ENCODE data around the gene FBXO17.
"Not testable (repeated sequence)": the region's sequence is repeated elsewhere in the genome, so short reads cannot be mapped to it uniquely, and the experiment has no call there.

Gene FBXO17, protein sequence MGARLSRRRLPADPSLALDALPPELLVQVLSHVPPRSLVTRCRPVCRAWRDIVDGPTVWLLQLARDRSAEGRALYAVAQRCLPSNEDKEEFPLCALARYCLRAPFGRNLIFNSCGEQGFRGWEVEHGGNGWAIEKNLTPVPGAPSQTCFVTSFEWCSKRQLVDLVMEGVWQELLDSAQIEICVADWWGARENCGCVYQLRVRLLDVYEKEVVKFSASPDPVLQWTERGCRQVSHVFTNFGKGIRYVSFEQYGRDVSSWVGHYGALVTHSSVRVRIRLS

DNA sequence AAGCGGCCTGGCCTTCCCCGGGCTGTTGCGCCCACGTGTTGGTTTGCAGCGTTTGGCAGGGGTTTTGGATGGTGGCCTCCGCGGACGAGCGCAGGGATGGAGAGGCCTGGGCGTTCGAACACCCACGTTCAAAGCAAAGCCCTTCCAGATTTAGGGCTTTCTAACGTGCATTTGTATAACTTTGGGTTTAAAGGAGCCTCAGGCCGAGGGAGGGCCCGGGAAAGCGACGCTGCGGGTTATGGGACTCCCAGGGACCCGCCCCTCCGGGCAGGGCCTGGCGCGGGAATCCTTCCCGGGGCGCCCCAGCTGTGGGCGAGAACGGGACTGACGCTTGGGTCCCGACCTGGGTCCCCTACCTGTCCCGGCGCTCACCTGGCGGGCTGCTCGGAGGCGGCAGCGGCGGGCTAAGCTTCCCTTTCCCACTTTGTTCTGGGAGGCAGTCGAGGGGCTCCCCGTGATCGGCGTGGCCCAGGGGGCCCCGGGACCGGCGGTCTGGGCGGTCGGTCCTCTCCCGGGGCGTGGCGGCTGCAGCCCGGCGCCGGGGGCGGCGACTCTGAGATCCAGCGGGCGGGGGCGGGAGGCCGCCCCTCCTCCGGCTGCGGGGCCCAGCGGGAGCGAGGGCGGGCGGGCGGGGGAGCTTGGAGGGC is at the start of gene FBXO17:
Gene FBXO17, minus strand, starts transcription at position 529 of the 647 bp plus-strand sequence. CDS start 25,423 bp downstream, outside the sequence.
- DNase-seq = no peak

DNA sequence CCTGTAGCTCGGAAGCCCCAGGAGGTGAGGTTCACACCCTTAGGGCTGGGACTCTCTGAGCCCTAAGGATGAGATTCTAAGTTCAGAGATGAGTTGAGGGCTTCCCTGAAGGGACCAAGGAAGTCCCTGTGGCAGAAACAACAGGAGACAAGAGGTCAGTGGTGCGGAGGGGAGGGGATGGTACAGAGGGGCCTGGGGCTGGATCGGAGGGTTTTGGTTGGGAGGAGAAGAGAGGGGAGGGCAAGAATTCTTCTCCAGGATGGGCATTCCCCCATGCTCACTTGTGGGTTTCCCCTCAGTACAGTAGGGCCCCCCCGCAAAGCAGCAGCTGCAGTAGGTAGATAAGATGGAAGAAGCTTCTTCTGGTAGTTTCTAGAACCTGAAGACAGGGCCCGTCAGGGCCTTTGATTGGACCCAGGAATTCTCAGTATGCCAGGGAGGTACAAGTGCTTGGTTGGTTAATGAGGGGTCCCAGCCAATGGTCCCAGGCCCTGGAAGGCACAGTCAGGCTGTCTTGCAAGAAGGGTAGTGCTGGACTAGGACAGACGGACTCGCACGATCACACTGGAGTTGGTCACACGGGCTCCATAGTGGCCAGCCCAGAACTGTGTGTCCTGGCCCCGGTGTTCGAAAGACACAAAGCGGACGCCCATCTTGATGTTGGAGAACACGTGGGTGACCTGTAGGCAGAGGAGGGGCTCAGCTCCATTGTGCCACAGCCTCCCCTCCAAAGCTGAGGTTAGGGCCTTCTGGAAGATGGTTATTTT is 49.5 kb upstream of the FBXO17 start:
- no peak for DNase-seq

DNA sequence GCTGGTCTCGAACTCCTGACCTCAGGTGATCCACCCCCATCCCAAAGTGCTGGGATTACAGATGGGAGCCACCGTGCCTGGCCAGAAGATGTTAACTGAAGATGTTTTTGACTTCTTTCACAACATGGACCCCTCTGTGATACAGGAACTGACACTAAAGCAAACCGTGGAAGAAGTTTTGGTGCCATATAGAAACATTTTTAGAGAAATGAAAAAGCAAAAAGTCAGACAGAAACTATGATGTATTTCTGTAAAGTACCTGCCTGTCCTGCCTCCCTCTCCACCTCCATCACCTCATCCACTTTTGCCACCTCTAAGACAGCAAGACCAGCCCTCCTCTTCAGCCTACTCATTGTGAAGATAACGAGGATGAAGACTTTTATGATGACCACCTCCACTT is 45.5 kb upstream of the FBXO17 start:
- DNase-seq = no peak

DNA sequence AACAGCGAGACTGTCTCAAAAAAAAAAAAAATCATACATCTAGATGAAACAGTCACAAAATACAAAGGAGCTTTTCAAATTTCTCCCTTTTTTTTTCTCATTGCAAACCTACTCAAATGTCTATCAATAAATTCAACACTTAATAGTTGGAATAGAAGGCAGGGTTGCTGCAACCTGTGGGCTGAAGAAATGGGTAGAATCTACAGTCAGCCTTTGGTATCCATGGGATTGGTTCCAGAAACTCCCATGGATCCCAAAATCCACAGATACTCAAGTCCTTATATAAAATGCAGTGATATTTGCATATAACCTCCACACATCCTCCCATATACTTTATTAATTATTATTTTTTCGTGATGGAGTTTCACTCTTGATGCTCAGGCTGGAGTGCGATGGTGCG is 42.1 kb upstream of the FBXO17 start:
- DNase-seq = no peak

DNA sequence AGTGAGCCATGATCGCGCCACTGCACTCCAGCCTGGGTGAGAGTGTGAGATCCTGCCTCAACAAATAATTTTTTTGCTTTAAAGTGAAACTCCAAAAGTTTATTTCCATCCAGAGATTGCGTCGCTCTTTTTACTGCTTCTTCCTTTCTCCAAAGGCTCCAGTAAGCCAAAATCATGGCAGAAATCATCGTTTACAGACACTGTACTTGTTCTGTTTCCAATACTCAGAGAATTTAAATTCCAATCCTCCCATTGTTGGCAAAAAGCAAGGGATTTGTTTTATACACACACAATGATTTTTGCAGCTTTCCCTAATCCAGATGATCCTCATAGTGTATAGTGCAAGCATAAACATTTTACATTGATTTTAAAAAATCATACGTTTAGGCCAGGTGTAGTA is 41.5 kb upstream of the FBXO17 start:
- no peak for DNase-seq

DNA sequence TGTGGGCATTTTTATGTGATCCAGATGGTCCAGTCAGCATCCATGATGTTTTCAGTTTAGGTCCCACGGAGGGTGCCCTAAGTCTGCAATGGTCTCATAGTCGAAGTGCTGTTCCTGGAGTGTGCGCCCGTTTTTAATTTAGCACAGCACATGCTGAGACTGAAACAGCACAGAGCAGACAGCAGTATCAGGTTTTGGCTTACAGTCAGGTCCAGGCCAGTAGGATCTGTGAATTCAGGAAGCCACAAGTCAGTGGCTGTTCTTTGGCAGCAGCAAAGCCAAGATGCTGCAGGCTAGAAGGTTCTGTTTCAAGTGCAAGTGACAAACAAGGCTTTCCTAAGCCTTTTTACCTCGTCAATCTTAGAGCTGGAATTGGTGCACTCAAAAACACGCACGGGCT is 38.5 kb upstream of the FBXO17 start:
- no peak for DNase-seq

DNA sequence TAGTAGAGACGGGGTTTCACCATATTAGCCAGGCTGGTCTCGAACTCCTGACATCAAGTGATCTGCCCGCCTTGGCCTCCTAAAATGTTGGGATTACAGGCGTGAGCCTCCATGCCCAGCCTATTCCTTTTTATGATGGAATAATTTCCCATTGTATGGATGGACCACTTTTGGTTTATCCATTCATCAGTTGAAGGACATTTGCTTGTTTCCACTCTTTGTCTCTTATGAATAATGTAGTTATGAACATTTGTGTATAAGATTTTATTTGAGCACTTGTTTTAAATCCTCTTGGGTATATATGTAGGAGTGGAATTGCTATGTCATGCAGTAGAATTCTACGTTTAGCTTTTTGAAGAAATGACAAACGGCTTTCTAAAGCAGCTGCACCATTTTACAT is 33.5 kb upstream of the FBXO17 start:
- no peak for DNase-seq

DNA sequence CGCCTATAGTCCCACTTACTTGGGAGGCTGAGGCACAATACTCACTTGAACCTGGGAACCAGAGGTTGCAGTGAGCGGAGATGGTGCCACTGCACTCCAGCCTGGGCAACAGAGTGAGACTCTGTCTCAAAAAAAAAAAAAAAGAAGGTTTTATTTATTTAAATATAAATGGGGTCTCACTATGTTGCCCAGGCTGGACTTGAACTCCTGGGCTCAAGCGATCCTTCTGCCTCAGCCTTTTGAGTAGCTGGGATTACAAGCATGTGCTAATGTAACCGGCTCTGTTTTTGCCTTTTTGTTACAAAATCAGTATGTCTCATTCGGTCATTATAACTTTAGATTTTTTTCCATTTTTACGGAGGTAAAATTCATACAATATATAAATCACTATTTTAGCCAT is 32.6 kb upstream of the FBXO17 start:
- no peak for DNase-seq

DNA sequence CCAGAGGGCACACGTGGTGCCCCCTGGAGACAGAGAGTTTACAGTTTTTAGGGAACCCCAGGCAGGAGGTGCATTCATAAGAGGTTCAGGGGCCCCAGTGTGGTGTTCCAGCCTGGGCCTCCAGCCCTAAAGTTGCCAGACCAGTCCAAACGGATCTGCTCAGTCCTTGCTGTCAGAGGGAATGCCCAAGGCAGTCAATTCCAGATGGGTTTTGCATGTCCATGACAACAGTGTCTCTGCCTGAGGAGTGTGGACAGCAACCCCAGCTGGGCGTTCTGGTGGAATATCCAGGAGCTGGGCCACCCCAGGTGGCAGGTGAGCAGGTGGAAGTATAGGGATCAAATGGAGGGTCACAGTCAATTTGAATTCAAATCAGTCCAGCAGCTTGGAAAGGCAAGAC is 31.6 kb upstream of the FBXO17 start:
- DNase-seq = no peak

DNA sequence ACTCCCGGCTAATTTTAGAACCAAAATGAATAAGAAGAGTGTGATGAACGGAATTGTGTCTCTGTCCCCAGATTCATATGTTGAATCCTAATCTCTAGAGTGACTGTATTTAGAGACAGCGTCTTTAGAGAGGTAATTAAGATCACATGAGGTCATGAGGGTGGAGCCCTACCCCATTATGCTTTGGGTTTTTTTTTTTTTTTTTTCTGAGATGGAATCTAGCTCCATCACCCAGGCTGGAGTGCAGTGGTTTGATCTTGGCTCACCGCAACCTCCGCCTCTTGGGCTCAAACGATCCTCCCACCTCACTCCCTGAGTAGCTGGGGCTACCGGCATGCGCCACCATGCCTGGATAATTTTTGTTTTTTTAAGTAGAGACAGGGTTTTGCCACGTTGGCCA is 28.9 kb upstream of the FBXO17 start:
- no peak for DNase-seq

DNA sequence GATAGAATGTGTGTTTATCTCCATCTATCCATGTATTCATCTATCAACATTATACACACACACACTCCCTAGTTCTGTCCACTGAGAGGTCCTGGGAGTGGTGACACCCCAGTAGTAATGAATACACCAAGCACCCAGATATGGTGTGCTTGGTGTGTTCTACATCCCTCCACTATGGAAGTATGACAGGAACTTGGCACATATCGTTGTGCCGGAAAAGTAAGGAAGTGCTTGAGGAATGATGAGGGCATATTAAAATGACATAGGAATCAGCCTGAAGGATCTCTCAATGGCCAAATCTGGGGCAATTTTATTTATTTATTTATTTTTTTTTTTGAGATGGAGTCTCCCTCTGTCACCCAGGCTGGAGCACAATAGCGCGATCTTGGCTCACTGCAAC is 28.3 kb upstream of the FBXO17 start:
- DNase-seq = no peak

DNA sequence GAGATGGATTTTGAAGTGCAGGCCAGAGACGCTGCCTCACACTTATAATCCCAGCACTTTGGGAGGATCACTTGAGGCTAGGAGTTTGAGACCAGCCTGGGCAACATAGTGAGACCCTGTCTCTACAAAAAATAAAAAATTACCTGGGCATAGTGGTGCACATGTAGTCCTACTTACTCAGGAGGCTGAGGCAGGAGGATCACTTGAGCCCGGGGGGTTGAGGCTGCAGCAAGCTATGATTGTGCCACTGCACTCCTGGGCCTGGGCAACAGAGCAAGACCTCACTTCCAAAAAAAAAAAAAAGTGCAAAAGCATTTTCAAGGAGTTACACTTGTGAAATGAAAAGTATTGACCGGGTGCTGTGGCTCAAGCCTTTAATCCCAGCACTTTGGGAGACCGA is 27.6 kb upstream of the FBXO17 start:
- no peak for DNase-seq

DNA sequence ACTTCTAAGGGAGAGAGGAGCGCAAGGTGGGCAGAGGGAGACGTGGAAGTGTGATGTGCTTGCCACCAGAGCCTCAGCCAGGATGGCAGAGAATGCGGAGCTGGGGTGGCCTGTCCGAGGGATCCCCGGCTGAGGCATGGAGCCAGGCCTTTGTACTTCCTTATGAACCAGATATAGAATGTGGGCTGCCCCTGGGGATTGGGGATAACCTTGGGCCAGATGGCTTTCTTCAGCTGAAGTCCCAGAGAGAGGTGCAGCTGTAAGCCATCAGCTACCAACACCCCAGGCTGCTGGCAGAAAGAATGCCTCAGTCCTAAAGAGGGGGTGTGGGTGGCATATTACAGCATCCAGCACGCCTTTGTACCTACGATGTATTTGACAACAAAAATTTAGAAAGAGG is 25.5 kb upstream of the FBXO17 start:
- DNase-seq = no peak

DNA sequence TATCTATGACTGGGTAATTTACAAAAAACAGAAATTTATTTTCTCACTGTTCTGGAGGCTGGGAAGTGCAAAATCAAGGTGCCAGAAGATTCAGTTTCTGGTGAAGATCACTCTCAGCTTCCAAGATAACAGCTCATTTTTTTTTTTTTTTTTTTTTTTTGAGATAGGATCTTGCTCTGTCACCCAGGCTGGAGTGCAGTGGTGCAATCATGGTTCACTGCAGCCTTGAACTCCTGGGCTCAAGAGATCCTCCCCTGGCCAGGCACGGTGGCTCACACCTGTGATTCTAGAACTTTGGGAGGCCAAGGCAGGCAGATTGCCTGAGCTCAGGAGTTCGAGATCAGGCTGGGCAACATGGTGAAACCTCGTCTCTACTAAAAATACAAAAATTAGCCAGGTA is 22.0 kb upstream of the FBXO17 start:
- DNase-seq = not testable (repeated sequence)

DNA sequence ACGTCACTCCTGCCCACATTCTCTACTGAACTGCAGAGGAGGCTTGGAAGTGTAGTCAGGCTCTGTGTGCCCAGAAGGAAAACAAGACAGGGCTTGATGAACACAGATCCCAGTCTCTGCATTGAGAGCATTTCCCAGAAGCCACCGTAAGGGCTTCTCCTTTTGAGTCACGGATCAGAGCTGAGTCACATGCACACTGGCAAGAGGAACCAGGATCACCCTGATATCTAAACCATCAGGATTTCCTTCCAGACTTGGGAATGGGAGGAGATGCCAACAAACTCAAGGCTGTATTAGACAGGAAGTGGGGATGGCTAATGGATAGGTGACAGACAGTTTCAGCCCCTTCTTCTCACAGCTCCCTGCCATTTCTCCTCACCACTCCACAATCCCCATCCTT is 17.7 kb upstream of the FBXO17 start:
- no peak for DNase-seq

DNA sequence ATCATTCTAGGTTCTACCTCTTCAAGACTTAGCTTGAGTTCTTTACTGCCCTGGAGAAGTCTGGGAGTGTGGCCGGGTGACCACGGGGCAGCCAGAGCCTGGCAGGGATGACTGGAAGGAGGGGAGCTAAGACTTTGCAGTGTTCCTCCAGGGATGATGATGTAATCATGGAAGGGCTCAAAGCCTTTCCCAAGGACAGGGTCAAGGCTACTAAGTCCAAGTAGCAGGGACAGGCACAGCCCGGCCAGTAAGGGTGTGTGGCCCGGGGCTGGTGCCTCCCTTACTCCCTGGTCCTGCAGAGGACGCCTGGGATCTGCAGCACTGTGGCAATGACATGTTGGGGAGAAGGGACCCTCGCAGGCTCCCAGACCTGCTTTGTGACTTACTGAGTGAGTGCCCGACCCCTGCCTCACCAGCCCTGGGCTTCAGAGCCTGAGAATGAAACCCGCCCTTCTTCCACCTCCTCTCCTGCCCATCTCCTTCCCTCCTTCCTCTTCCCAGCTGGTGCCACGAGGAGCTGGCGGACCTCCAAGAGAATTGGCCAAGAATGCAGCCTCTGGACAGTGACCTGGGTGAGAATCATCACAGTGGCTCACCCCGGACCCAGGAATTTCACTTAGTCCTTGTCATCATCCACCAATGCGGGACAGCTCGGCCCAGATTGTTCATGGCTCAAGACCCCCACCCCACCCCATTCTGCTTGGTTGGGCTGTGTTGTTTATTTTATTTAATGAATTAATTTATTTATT is 15.6 kb upstream of the FBXO17 start:
- DNase-seq = no peak

DNA sequence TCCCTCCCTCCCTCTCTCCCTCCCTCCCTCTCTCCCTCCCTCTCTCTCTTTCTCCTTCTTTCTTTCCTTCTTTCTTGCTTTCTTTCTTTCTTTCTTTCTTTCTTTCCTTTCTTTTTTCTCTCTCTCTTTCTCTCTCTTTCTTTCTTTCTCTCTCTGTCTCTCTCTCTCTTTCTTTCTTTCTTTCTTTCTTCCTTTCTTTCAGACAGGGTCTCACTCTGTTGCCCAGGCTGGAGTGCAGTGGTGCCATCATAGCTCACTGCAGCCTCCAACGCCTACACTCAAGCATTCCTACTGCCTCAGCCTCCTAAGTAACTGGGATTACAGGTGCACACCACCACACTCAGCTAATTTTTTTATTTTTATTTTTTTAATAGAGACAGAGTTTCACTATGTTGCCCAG is 14.1 kb upstream of the FBXO17 start:
- DNase-seq = not testable (repeated sequence)

DNA sequence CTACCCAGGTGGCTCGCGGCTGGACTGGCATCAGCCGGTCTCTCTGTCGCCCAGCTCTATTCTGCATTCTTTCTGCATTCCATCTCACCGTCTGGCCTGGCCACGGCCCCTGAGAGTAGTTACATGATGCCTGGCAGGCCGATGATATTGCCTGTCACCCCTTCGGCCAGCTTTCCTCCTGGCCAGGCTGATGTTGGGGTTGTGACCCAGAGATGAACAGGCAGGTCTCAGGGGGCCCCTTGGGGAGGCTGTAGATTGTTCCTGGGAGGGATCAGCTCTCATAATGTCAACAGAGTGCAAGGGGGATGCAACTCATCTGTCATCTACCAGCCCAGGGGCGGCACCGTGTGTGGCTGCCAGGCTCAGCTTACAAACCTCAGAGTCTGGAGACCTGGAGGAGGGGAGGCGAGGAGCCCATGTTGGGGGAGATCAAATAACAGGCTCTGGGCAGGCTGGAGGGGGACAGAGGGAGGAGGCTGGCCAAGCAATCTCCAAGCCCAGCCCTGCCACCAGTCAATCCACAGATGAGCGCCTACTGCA is 13.6 kb upstream of the FBXO17 start:
- DNase-seq = no peak

DNA sequence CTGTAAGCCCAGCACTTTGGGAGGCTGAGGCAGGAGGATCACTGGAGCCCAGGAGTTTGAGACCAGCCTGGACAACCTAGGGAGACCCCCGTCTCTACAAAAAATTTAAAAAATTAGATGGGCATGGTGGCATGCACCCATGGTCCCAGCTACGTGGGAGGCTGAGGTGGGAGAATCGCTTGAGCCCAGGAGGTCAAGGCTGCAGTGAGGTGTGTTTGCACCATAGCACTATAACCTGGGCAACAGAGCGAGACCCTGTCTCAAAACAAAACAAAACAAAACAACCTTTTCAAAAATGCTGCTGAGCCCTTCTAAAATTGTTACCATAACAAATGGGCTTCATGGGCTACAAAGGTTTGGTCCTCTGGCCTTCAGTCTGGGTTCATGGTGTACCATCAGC is 13.1 kb upstream of the FBXO17 start:
- DNase-seq = not testable (repeated sequence)

DNA sequence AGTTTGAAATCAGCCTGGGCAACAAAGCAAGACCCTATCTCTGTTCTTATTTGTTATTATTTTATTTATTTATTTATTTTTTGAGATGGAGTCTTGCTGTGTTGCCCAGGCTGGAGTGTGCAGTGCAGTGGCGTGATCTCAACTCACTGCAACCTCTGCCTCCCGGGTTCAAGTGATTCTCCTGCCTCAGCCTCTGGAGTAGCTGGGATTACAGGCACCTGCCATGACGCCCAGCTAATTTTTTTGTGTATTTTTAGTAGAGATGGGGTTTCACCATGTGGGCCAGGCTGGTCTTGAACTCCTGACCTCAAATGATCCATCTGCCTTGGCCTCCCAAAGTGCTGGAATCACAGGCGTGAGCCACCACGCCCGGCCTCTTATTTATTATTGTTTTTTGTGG is 12.2 kb upstream of the FBXO17 start:
- not testable (repeated sequence) for DNase-seq

DNA sequence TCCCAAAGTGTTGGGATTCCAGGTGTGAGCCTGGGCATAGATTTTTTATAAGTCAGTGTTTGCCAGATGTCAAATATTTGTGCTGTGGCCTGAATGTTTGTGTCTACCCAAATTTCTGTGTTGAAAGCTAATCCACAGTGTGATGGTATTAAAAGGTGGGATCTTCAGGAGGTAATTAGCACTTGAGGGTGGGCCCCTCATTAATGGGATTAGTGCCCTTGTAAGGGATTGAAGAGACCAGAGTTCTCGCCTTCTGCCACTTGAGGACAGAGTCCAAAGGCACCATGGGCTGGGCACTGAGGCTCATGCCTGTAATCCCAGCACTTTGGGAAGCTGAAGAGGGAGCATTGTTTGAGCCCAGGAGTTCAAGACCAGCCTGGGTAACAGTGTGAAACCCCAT is 9.7 kb upstream of the FBXO17 start:
- DNase-seq = no peak

DNA sequence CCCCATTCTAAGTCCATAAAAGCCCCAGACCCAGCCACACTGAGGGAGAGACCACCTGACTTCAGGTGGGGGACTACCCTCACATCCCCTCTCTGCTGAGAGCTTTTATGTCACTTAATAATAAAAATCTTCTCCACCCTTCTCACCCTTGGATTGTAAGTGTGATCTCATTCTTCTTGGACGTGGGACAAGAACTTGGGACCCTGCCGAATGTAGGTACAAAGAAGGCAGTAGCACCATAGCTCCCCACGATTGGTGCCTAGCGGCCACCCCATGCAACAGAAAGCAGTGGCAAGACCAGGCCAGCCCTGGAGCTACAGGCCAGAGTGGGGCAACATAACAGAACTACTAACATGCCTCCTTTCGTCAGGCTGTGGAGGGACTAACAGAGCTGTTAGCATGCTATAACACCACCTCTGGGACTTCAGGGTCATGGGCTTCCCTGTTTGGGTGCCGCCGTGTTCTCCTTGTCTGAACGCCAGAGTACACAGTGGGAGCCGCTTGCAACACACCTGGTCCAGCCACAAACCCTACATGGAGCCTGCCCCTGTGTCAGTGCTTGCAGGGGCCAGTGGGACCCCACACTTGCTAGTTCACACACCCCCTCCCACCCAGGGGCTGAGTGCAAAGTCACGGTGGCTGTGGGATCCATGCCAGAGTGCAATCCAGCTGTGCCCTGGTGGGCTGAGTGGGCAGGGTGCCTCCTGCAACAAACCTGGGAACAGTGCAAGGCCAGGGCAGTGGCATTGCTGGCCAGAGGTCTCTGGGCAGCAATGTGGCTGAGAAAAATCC is 5.2 kb upstream of the FBXO17 start:
- no peak for DNase-seq
